IMR-90 (cell line): ENCODE data around the gene ADCY1. TPM values are rescaled to one million over a fixed set of nuclear protein-coding genes. Genes with fewer than 3 reads are reported as not detected.

ENCODE experiments used
- ATAC-seq: fragments of 200-7000 bp; cut with Tn5 transposase; 2 replicates; pipeline ENCODE4 v1.9.1; 2020; ENCODE audit warnings: low read depth, mild to moderate bottlenecking, moderate library complexity
- BruUV-seq: library from RNA; stranded (reverse); fragments of 400-500 nt; replicated peaks from 2 replicates; lab custom pipeline; 2021; lab: Mats Ljungman, UMichigan
- CTCF ChIA-PET: fragments of 300-600 bp; formaldehyde crosslinking; extraction: SDS; loops from one replicate; lab custom pipeline; 2021; ENCODE audit warnings: antibody characterized with exemption; lab: Yijun Ruan, JAX
- POLR2A ChIA-PET: fragments of 300-600 bp; sonication (Branson Sonifier 250); formaldehyde crosslinking; loops from one replicate; lab custom pipeline; 2022; ENCODE audit warnings: antibody characterized with exemption; ENCODE audit not compliant: unreplicated experiment; lab: Charles Lee
- DNase-seq: peaks from one replicate; pipeline ENCODE4 v3.0.0; 2013
- H2AFZ ChIP-seq: replicated peaks from 2 replicates; pipeline ENCODE3; 2013; ENCODE audit warnings: low read length, mild to moderate bottlenecking; ENCODE audit not compliant: poor library complexity
- H2AK5ac ChIP-seq: 2 replicates; pipeline ENCODE4 v1.6.1; 2013; ENCODE audit warnings: low read depth, low read length, inconsistent platforms
- H2AK9ac ChIP-seq: replicated peaks from 2 replicates; pipeline ENCODE3; 2013; ENCODE audit warnings: mild to moderate bottlenecking, low read depth, low read length, moderate library complexity; ENCODE audit not compliant: poor library complexity
- H2BK120ac ChIP-seq: 2 replicates; pipeline ENCODE4 v1.6.1; 2013; ENCODE audit warnings: low read depth, low read length, inconsistent platforms
- H2BK15ac ChIP-seq: 3 replicates; pipeline ENCODE4 v1.6.1; 2013; ENCODE audit warnings: low read depth, low read length, inconsistent platforms
- H2BK20ac ChIP-seq: 2 replicates; pipeline ENCODE4 v1.6.1; 2013; ENCODE audit warnings: low read depth, mild to moderate bottlenecking, inconsistent platforms, low read length, moderate library complexity
- H2BK5ac ChIP-seq: 2 replicates; pipeline ENCODE4 v1.6.1; 2013; ENCODE audit warnings: mild to moderate bottlenecking, low read depth, low read length, inconsistent platforms; ENCODE audit not compliant: poor library complexity, severe bottlenecking
- H3K14ac ChIP-seq: replicated peaks from 2 replicates; pipeline ENCODE4 v1.6.1; 2013; ENCODE audit warnings: low read depth, low read length, inconsistent platforms
- H3K18ac ChIP-seq: 2 replicates; pipeline ENCODE4 v1.6.1; 2013; ENCODE audit warnings: low read depth, low read length, control low read depth
- H3K23ac ChIP-seq: 2 replicates; pipeline ENCODE4 v1.6.1; 2013; ENCODE audit warnings: low read depth, low read length, inconsistent platforms
- H3K27ac ChIP-seq: 2 replicates; pipeline ENCODE4 v1.5.1; 2013; ENCODE audit warnings: mild to moderate bottlenecking, control low read depth, low read length; ENCODE audit not compliant: insufficient read depth
- H3K27me3 ChIP-seq: 2 replicates; pipeline ENCODE4 v1.6.1; 2013; ENCODE audit warnings: low read length; ENCODE audit not compliant: control insufficient read depth, insufficient read depth
- H3K36me3 ChIP-seq: 2 replicates; pipeline ENCODE4 v1.6.1; 2013; ENCODE audit warnings: low read length, mixed read lengths; ENCODE audit not compliant: control insufficient read depth, insufficient read depth
- H3K4ac ChIP-seq: 2 replicates; pipeline ENCODE4 v1.6.1; 2013; ENCODE audit warnings: low read depth, low read length, inconsistent platforms
- H3K4me1 ChIP-seq: 2 replicates; pipeline ENCODE4 v1.6.1; 2013; ENCODE audit warnings: low read length, mixed read lengths; ENCODE audit not compliant: control insufficient read depth, insufficient read depth
- H3K4me2 ChIP-seq: 2 replicates; pipeline ENCODE4 v1.6.1; 2013; ENCODE audit warnings: low read depth, mild to moderate bottlenecking, control low read depth, low read length, moderate library complexity
- H3K4me3 ChIP-seq: 2 replicates; pipeline ENCODE4 v1.5.1; 2013; ENCODE audit warnings: low read depth, mild to moderate bottlenecking, control low read depth, low read length, moderate library complexity; ENCODE audit not compliant: insufficient read depth
- H3K56ac ChIP-seq: 2 replicates; pipeline ENCODE4 v1.6.1; 2013; ENCODE audit warnings: low read length, inconsistent platforms; ENCODE audit not compliant: insufficient read depth; ENCODE audit errors: extremely low read depth
- H3K79me1 ChIP-seq, 2 experiments: 2 replicates each; pipeline ENCODE4 v1.6.1; 2013; ENCODE audit warnings: low read length in 2 of 2, inconsistent platforms in 1 of 2, low read depth in 1 of 2
- H3K9ac ChIP-seq: 2 replicates; pipeline ENCODE4 v1.6.1; 2013; ENCODE audit warnings: low read depth, low read length, control low read depth
- H3K9me1 ChIP-seq: 2 replicates; pipeline ENCODE4 v1.6.1; 2013; ENCODE audit warnings: low read length, inconsistent platforms; ENCODE audit not compliant: insufficient read depth
- H3K9me3 ChIP-seq: 2 replicates; pipeline ENCODE4 v1.6.1; 2013; ENCODE audit warnings: low read length; ENCODE audit not compliant: control insufficient read depth, insufficient read depth
- H4K20me1 ChIP-seq: 2 replicates; pipeline ENCODE4 v1.6.1; 2013; ENCODE audit warnings: low read length, inconsistent platforms; ENCODE audit not compliant: insufficient read depth
- H4K5ac ChIP-seq: 2 replicates; pipeline ENCODE4 v1.6.1; 2013; ENCODE audit warnings: mild to moderate bottlenecking, low read depth, low read length, control low read depth
- H4K8ac ChIP-seq, 2 experiments: 2 replicates each; pipeline ENCODE4 v1.6.1; 2013; ENCODE audit warnings: low read depth in 2 of 2, low read length in 2 of 2, control low read depth in 1 of 2, inconsistent platforms in 1 of 2
- H4K91ac ChIP-seq: 2 replicates; pipeline ENCODE4 v1.6.1; 2013; ENCODE audit warnings: low read depth, low read length, inconsistent platforms; ENCODE audit not compliant: insufficient read depth
- CEBPB ChIP-seq: IDR thresholded peaks from 2 replicates; pipeline ENCODE4 v1.6.1; 2012; ENCODE audit warnings: low read depth, low read length, improper control_type of control experiment
- CHD1 ChIP-seq: IDR thresholded peaks from 2 replicates; pipeline ENCODE4 v1.6.1; 2012; ENCODE audit warnings: low read depth, low read length, improper control_type of control experiment
- FOS ChIP-seq: fragments of 150-350 bp; IDR thresholded peaks from 2 replicates; pipeline ENCODE4 v1.6.1; 2016; ENCODE audit warnings: low read depth, low read length
- MAZ ChIP-seq: IDR thresholded peaks from 2 replicates; pipeline ENCODE4 v1.6.1; 2012; ENCODE audit warnings: low read depth, mild to moderate bottlenecking, low read length, improper control_type of control experiment, moderate library complexity, borderline replicate concordance
- MXI1 ChIP-seq: IDR thresholded peaks from 2 replicates; pipeline ENCODE4 v1.6.1; 2012; ENCODE audit warnings: low read depth, mild to moderate bottlenecking, low read length, moderate library complexity, borderline replicate concordance
- RAD21 ChIP-seq: IDR thresholded peaks from 2 replicates; pipeline ENCODE4 v1.6.1; 2012; ENCODE audit warnings: low read length, improper control_type of control experiment
- RCOR1 ChIP-seq: IDR thresholded peaks from 2 replicates; pipeline ENCODE4 v1.6.1; 2012; ENCODE audit warnings: mild to moderate bottlenecking, low read length, improper control_type of control experiment; ENCODE audit not compliant: insufficient replicate concordance
- RFX5 ChIP-seq: IDR thresholded peaks from 2 replicates; pipeline ENCODE4 v1.8.0; 2012; ENCODE audit warnings: low read depth, mild to moderate bottlenecking, low read length, moderate library complexity
- whole genome bisulfite sequencing, 2 experiments: methylation state at CpG; one replicate each; pipeline versions ENCODE4 v1.1.5 to v1.1.7; 2013; ENCODE audit warnings: missing lambda C conversion rate in 2 of 2; ENCODE audit not compliant: insufficient read length in 1 of 2; ENCODE audit errors: extremely low coverage in 2 of 2; 5-methylcytosine and 5-hydroxymethylcytosine counted together
- dilution Hi-C: fragments of 300-500 bp; cut with HindIII; formaldehyde crosslinking; loops from one replicate; pipeline ENCODE4 v1.14.3; 2018; ENCODE audit warnings: low sequenced_read_pairs; ENCODE audit not compliant: unreplicated experiment
- in situ Hi-C: fragments of 300-500 bp; cut with MboI; formaldehyde crosslinking; loops from 3 replicates; pipeline ENCODE4 v1.14.3; 2019; ENCODE audit warnings: low sequenced_read_pairs, inconsistent platforms, mixed read lengths
- intact Hi-C: fragments of 100-400 bp; cut with micrococcal nuclease; formaldehyde crosslinking; loops from 2 replicates; pipeline ENCODE4 v1.10.0; 2022
- polyA plus RNA-seq, 3 experiments: library from polyadenylated mRNA; depleted of rRNA; stranded (reverse); fragments of >200 nt; gene quantifications; 2 replicates each; pipeline ENCODE4 v1.2.3, GENCODE V29; 2012; ENCODE audit warnings: low replicate concordance in 1 of 3
- total RNA-seq: library from RNA; depleted of rRNA; stranded (reverse); fragments of >200 nt; gene quantifications from 2 replicates; pipeline ENCODE4 v1.2.3, GENCODE V29; 2012

ADCY1 gene
- total and polyA plus RNA-seq, 2 of the 4 experiments (the other 2 are of a cell fraction), result 0.18 to 0.24 TPM

GRCh38 chr7:45594745-45595535, 20.8 kb downstream of the ADCY1 start:
- DNase-seq (no peak), ATAC-seq (no peak)
- Histone ChIP-seq H3K4me2 (no peak overlapping the region), H3K36me3 (no peaks in the 10 kb centered on the region), H2BK120ac (no peak overlapping the region), H4K8ac (no peak overlapping the region), H3K27me3 (peaks cover 18% of the 10 kb centered on the region), H3K14ac (no peak overlapping the region), H4K91ac (no peak overlapping the region), H3K9ac (no peak overlapping the region), H4K5ac (no peak overlapping the region), H3K79me1 (no peaks in the 10 kb centered on the region), H2BK5ac (no peak overlapping the region), H2AFZ (no peak overlapping the region), H2AK9ac (no peak overlapping the region), H3K9me1 (no peaks in the 10 kb centered on the region), H3K9me3 (no peaks in the 10 kb centered on the region), H3K56ac (no peak overlapping the region), H2BK15ac (no peak overlapping the region), H4K20me1 (no peaks in the 10 kb centered on the region; the same call in 1 of the 2 replicates), H3K4me3 (no peak overlapping the region), H2AK5ac (no peak overlapping the region), H3K18ac (no peak overlapping the region), H3K23ac (no peak overlapping the region), H2BK20ac (no peak overlapping the region), H3K4me1 (no peaks in the 10 kb centered on the region), H3K4ac (no peak overlapping the region), H3K27ac (no peak overlapping the region)
- dilution Hi-C loops, result no loop called here
- in situ Hi-C loops, result no loop called here
- intact Hi-C loops, result no loop called here
- 53% methylated on average over 3 of the region's 7 CpGs; no CpG with 5 or more reads in 1 of the 2 experiments for WGBS, 2 experiments
- ChIA-PET POLR2A (no interaction called here), CTCF (no interaction called here)
- BruUV-seq, result no TSS peak
- TF ChIP-seq MXI1 (no peak), RCOR1 (no peak), CHD1 (no peak), FOS (no peak), RAD21 (no peak), RFX5 (no peak), CEBPB (no peak), MAZ (no peak)
